Hematopoietic multipotent progenitor cell treated with erythropoietin and hydrocortisone succinate and interleukin-3 and kit ligand, for 6 days (in vitro differentiated cells): ENCODE results near the gene FGR.

Source experiments
- DNase-seq: peaks from one replicate; pipeline ENCODE4 v3.0.0-alpha.2; 2015

FGR gene

DNA sequence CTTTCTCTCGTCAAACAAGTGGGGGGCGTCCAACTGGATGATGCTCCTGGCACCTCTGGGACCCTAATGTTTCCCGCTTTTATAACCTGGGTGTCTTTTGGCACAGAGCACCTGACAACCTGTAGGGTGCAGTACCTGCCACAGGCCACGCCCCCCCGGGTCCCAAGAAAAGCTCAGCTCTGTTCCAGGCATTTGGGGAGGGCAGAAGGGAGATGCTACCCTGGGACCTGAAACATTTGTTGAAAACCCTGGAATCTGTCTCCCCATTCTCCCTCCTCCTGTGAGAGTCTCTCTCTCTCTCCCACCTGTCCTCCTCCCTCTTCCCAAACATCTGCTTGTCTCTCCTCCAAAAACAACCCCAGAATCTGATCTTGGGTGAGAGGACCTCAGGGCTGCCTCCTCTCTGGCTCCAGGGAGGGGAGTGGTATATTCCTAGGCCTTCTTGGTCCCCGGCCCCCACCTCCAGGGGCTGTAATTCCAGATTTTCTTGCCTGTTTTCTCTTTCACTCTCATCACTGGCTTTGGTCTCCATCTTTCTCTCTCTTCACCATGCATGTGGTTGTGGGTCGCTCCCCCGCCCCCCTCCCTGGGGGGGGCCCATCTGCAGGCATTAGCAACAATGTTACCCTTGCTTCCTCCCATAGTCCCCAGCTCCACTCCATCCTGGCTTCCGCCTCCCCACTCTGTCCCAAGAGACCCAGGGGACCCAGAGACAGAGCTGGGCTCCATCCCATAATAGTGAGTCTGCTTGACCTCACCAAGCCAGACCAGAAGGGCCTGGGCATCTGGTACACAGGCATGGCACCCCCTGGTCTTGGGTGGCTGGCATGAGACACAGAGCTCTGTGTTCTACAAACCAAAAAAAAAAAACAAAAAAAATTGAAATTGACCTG is 35.1 kb downstream of the FGR start:
- no peak for DNase-seq

DNA sequence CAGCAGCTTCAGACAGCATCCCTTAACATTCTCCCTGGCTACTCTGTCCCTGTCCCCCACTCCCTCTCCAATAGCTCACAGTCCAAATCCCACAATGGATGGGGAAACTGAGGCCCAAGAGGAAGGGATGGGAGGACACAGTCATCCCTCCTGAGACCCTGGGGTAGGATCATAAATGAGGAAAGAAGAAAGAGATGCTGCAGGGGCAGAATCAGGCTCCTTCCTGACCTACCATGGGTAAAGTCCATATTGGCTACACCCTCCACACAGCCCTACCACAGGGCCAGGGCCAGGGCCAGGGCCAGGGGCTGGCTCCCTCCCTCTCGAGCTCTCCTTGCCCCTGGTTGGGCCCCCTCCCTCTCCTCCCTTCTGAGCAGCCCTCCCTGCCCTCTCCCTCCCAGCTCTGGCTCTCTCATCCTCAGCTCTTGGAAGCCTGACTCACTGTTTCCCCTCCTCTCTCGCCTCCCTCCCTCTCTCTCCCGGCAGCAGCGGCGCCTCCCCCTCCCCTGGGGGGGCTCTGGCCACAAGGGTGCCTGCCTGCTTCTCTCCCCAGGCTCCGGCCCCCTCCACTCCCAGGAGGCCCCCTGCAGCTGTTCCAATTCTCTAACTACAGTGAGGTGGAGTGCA is 36.0 kb downstream of the FGR start:
- no peak for DNase-seq

GRCh38 chr1:27598295-27598687 is 36.7 kb downstream of the FGR start:
- no peak for DNase-seq

GRCh38 chr1:27597516-27598294 is 37.3 kb downstream of the FGR start:
- DNase-seq, result no peak

GRCh38 chr1:27596986-27597385 is 38.0 kb downstream of the FGR start:
- no peak for DNase-seq

DNA sequence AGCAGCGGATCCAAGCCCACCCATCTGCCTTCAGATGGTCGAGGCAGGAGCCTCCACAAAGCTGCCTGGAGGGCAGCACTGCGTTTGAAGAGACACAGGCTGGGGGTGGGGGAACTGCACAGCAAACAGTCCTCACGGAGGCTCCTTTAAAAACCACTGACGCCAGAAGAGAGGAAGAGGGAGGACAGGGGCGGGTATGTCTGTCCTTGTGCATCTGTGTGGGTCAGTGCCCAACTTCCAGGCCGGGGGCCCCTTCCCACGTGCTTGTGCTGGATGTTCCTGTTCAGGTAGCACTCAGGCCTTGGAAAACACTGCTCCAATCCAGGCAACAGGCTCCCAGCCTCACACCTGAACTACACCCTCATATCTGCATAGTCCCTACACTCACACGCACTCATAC is 38.7 kb downstream of the FGR start:
- DNase-seq, result no peak

DNA sequence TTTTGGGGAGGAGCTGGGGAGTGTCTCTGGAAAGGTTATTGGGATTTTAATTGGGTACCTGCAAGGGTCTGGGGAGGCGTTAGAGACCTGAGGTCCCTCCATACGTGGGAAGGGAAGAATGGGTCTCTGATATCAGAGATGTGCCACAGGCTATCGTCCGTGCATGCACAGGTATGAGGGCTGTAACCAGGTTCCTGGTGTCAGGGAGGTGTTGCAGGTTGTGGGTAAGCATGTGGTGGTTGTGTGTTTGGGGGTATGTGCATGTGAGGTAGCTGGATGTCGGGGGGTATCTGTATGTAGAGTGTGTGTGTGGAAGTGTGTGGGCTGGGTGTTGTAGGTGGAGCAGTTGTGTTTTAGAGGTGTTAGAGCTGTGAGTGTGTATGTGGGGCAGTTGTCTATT is 39.4 kb downstream of the FGR start:
- no peak for DNase-seq

- DNase-seq, result peak; percentile 48
Measured at GRCh38 chr1:27594564-27595510, 40.1 kb downstream of the FGR start.

GRCh38 chr1:27593678-27594563 is 41.1 kb downstream of the FGR start:
- DNase-seq, result no peak

DNA sequence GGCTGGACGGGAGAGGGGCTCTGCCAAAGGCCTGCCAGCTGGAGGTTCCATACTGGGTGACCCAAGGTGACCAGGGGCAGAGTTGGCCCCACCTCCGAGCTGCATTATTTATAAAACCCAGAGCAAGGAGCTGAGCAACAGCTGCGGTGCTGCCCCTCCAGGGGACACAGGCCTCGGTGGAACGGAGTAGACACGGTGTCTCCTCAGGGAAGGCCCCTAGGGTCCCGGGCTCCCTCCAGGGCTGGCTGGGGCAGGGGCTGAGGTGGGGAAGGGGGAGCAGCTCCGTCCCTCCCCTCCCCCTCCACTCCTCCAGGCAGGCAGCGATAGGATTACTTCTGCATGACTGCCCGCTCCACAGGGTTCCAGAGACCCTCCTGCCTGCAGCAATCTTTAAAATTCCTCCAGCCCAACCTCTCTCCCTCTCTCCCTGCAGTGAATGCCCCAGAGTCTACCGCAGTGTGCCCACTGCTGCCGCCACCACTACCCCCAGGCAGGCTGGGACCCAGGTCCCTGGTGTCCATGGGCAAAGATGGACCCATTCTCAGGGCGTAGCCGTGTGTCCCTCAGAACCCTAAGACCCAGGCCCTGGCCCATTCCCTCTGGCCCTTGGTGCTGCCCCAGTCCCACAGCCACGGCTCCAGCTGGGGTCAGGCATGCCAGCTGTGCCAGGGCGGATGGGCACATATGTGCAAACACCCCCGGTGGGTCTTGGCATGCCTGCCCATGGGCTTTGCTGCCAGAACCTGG is 41.9 kb downstream of the FGR start:
- no peak for DNase-seq

- DNase-seq, result no peak
Measured at GRCh38 chr1:27592232-27592930, 42.6 kb downstream of the FGR start.

- peak; percentile 54 for DNase-seq
Measured at GRCh38 chr1:27591622-27592021, 43.4 kb downstream of the FGR start.

GRCh38 chr1:27590917-27591508 is 44.0 kb downstream of the FGR start:
- DNase-seq, result peak; percentile 60

DNA sequence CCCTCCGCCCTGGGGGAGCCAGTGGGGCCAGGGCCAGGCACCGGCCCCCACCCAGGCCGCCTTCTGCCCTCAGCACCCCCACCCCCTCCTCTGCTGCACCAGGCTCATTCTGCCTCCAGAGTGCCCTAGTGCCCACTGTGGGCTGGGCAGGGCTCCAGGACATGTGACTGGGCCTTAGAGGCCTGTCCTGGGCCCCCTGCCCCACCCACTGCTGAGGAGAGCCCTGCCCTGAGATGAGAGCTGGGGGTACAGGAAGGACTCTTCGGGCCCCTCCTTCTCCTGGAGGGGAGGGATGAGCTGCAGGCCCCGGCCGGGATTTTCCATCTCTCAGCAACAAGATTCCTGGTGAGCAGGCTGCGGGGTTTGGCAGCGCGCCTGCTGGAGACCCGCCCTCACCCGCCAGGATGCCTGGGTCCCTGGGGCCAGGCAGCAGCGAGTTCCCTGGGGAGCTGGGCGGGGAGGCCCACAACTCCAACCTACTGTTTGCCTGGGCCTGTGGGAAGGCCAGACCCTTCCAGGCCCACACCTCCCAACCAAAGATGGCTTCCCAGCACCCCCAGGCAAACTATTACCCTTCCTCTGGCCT is 45.1 kb downstream of the FGR start:
- no peak for DNase-seq

- no peak for DNase-seq
Measured at GRCh38 chr1:27589441-27589840, 45.5 kb downstream of the FGR start.

DNA sequence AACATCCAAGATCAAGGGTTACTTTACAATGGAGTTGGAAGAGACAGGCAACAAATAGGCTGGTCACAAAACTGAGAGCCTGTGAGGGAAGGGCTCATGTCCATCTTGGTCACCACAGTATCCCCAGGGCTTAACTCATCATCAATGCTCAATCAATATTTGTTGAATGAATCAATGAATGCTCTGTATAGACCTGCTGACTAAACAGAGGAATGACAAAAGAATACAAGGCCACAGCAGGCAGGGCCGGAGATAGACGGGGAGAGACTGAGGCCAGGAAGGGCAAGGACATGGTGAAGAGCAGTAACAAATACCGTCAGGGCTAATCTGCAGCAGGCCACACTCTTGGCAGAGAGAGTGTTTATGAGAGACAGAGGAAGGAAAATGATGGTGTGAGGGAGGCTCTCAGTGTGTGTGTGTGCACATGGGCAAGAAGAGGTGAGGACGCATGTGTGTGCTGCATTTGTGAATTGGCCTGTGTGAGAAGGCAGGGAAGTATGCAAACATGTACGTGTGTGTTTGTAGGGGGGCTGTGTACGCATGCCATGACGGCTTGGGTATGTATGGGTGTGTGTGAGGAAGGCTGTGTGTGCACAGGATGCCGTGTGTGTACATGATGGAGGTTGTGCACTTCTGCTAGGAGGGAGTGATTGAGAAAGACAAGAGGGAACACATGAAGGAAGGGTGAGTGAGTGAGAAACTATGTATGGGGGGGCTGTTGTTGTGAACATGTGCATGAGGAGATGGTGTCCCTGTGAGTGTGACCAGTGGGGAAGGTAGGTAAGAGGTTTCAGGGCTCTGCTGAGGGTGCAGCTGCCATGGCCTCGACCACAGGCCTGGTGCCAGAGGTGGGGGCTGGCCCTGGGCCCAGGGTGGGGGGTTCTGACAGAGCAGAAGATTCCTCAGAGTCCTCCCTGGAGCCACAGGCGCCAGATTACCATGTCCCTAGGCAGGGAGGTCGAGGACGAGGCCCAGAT is 46.4 kb downstream of the FGR start:
- DNase-seq, result no peak

GRCh38 chr1:27585684-27586083 is 49.3 kb downstream of the FGR start:
- DNase-seq, result no peak

DNA sequence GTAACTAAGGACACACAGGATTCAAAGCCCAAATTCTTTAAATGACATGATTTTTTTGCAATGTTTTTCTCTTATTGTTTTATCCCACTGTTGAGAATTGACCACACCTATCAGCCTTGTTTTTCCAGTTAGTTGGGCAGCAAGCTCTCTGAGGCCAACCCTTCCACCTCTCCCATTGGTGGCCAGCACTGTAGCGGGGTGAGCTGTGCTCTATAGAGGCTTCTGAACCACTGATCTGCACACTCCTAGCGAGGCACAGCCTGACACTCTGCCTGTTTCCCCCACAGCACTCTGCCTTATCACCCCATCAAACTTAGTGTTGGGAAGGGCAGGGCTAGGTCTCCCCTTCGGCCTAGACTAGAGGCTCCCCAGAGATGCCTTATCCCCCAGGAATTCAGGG is 50.5 kb downstream of the FGR start:
- DNase-seq, result no peak
